GM23338 (cell line): ENCODE measurements around the gene STRA8. TPM values are rescaled to one million over a fixed set of nuclear protein-coding genes. Genes with fewer than 3 reads are reported as not detected.

Experiments
- ATAC-seq: fragments of 200-7000 bp; cut with Tn5 transposase; 3 replicates; pipeline ENCODE4 v1.9.1; 2020
- DNase-seq: peaks from one replicate; pipeline ENCODE4 v3.0.0-alpha.2; 2015; ENCODE audit warnings: low spot score
- H2AFZ ChIP-seq: fragments of 200-600 bp; sonication (generic); 2 replicates; pipeline ENCODE4 v1.8.0; 2016; ENCODE audit warnings: antibody characterized with exemption, mild to moderate bottlenecking, moderate library complexity
- H3F3A ChIP-seq: fragments of 200-600 bp; sonication (generic); replicated peaks from 2 replicates; pipeline ENCODE4 v1.8.0; 2017; ENCODE audit warnings: antibody characterized with exemption, mixed run types, low read depth
- H3K27ac ChIP-seq: fragments of 200-600 bp; sonication (generic); 2 replicates; pipeline ENCODE4 v1.6.1; 2016; ENCODE audit warnings: low read depth
- H3K27me3 ChIP-seq: fragments of 200-600 bp; sonication (generic); 2 replicates; pipeline ENCODE4 v1.8.0; 2016; ENCODE audit warnings: mild to moderate bottlenecking, mixed run types, moderate library complexity; ENCODE audit not compliant: insufficient read depth
- H3K36me3 ChIP-seq: fragments of 200-600 bp; sonication (generic); 2 replicates; pipeline ENCODE4 v1.8.0; 2016; ENCODE audit warnings: mild to moderate bottlenecking; ENCODE audit not compliant: insufficient read depth
- H3K4me1 ChIP-seq: fragments of 200-600 bp; sonication (generic); 2 replicates; pipeline ENCODE4 v1.8.0; 2016; ENCODE audit warnings: mild to moderate bottlenecking, moderate library complexity; ENCODE audit not compliant: insufficient read depth
- H3K4me2 ChIP-seq: fragments of 200-600 bp; sonication (generic); 2 replicates; pipeline ENCODE4 v1.7.1; 2017; ENCODE audit warnings: mixed run types
- H3K4me3 ChIP-seq: fragments of 200-600 bp; sonication (generic); 2 replicates; pipeline ENCODE4 v1.6.1; 2016; ENCODE audit warnings: mixed run types
- H3K79me2 ChIP-seq: fragments of 200-600 bp; sonication (generic); replicated peaks from 2 replicates; pipeline ENCODE4 v1.8.0; 2017; ENCODE audit warnings: mild to moderate bottlenecking; ENCODE audit not compliant: insufficient read depth
- H3K9me2 ChIP-seq: fragments of 200-600 bp; sonication (generic); 2 replicates; pipeline ENCODE4 v1.8.0; 2017; ENCODE audit not compliant: insufficient read depth
- H4K20me1 ChIP-seq: fragments of 200-600 bp; sonication (generic); replicated peaks from 2 replicates; pipeline ENCODE4 v1.8.0; 2017; ENCODE audit warnings: mild to moderate bottlenecking; ENCODE audit not compliant: insufficient read depth
- H3K27ac Mint-ChIP-seq: 2 replicates; pipeline ENCODE4 v1.8.0; 2020; ENCODE audit warnings: inconsistent platforms, mild to moderate bottlenecking, moderate library complexity, mixed read lengths
- H3K27me3 Mint-ChIP-seq: 3 replicates; pipeline ENCODE4 v1.8.0; 2022; ENCODE audit warnings: low read depth, mild to moderate bottlenecking, moderate library complexity, mixed read lengths, inconsistent platforms; ENCODE audit not compliant: insufficient read depth, poor library complexity
- H3K36me3 Mint-ChIP-seq: 3 replicates; pipeline ENCODE4 v1.8.0; 2021; ENCODE audit warnings: low read depth, mild to moderate bottlenecking, inconsistent platforms, moderate library complexity, mixed read lengths
- H3K4me1 Mint-ChIP-seq: 3 replicates; pipeline ENCODE4 v1.8.0; 2020; ENCODE audit warnings: mild to moderate bottlenecking, inconsistent platforms, mixed read lengths
- H3K4me3 Mint-ChIP-seq: 3 replicates; pipeline ENCODE4 v1.8.0; 2021; ENCODE audit warnings: moderate library complexity, mild to moderate bottlenecking, inconsistent platforms, mixed read lengths
- H3K9me3 Mint-ChIP-seq: 3 replicates; pipeline ENCODE4 v1.8.0; 2020; ENCODE audit warnings: moderate library complexity, mild to moderate bottlenecking, inconsistent platforms, mixed read lengths
- CREB1 ChIP-seq: fragments of 250-450 bp; sonication (Bioruptor Pico); IDR thresholded peaks from 2 replicates; pipeline ENCODE4 v1.5.0; 2020; ENCODE audit warnings: low read depth, mild to moderate bottlenecking, moderate library complexity
- CTCF ChIP-seq, 2 experiments: fragments of 200-600 bp in 1 of 2; sonication (generic) in 1 of 2; conservative IDR thresholded peaks; 2 replicates each; pipeline versions ENCODE4 v1.5.1 to v1.6.1; 2016 to 2017; ENCODE audit warnings: antibody characterized with exemption in 2 of 2, low read depth in 2 of 2, mild to moderate bottlenecking in 2 of 2, moderate library complexity in 1 of 2
- ETS1 ChIP-seq: IDR thresholded peaks from 2 replicates; pipeline ENCODE4 v1.6.1; 2016; ENCODE audit warnings: antibody characterized with exemption
- EZH2 ChIP-seq: fragments of 200-600 bp; sonication (generic); IDR thresholded peaks from one replicate; pipeline ENCODE4 v1.8.0; 2017; ENCODE audit warnings: antibody characterized with exemption, mild to moderate bottlenecking, low read depth; ENCODE audit not compliant: unreplicated experiment
- EZH2phosphoT487 ChIP-seq: fragments of 200-600 bp; sonication (generic); IDR thresholded peaks from one replicate; pipeline ENCODE4 v1.8.1; 2018; ENCODE audit warnings: antibody characterized with exemption; ENCODE audit not compliant: unreplicated experiment
- JUNB ChIP-seq: IDR thresholded peaks from one replicate; pipeline ENCODE4 v1.6.1; 2016; ENCODE audit warnings: antibody characterized with exemption; ENCODE audit not compliant: unreplicated experiment
- NANOG ChIP-seq: IDR thresholded peaks from 2 replicates; pipeline ENCODE4 v1.6.1; 2016; ENCODE audit warnings: antibody characterized with exemption, borderline replicate concordance
- POLR2AphosphoS5 ChIP-seq: IDR thresholded peaks from 2 replicates; pipeline ENCODE4 v1.6.1; 2016; ENCODE audit warnings: antibody characterized with exemption, low read depth
- REST ChIP-seq: IDR thresholded peaks from one replicate; pipeline ENCODE4 v1.6.1; 2018; ENCODE audit warnings: antibody characterized with exemption; ENCODE audit not compliant: unreplicated experiment
- STAT1 ChIP-seq: IDR thresholded peaks from one replicate; pipeline ENCODE4 v1.6.1; 2016; ENCODE audit warnings: antibody characterized with exemption; ENCODE audit not compliant: unreplicated experiment
- ZNF114 ChIP-seq: fragments of 250-450 bp; sonication (Bioruptor Pico); IDR thresholded peaks from 2 replicates; pipeline ENCODE4 v1.5.0; 2020; ENCODE audit warnings: mild to moderate bottlenecking, moderate library complexity
- ZNF331 ChIP-seq: fragments of 250-450 bp; sonication (Bioruptor Pico); IDR thresholded peaks from 2 replicates; pipeline ENCODE4 v1.5.0; 2020; ENCODE audit warnings: low read depth, mild to moderate bottlenecking, moderate library complexity
- ZNF462 ChIP-seq: fragments of 250-450 bp; sonication (Bioruptor Pico); IDR thresholded peaks from 2 replicates; pipeline ENCODE4 v1.5.0; 2020; ENCODE audit warnings: mild to moderate bottlenecking, moderate library complexity
- polyA plus RNA-seq: library from polyadenylated mRNA; unstranded; fragments of >200 nt; fragmentation: Nextera tagmentation; extraction: Ambion mirVana; gene quantifications from 2 replicates; pipeline ENCODE4 v1.2.1, GENCODE V29; 2016
- total RNA-seq: library from RNA; depleted of rRNA; stranded (reverse); fragments of >200 nt; shearing (Covaris generic); gene quantifications from 2 replicates; pipeline ENCODE4 v1.2.3, GENCODE V29; 2014

The STRA8 gene
- total and polyA plus RNA-seq, 2 experiments from 2014 or later: not detected

- H3K27me3 ChIP-seq: no peaks in the 10 kb centered on the region
- no peaks in the 10 kb centered on the region for H4K20me1 ChIP-seq
- H3K36me3 ChIP-seq: no peaks in the 10 kb centered on the region
- Mint-ChIP-seq H3K4me3 (no peak overlapping the region), H3K4me1 (peaks cover 17% of the 10 kb centered on the region), H3K27me3 (peaks cover 2% of the 10 kb centered on the region), H3K36me3 (peaks cover 5% of the 10 kb centered on the region), H3K9me3 (no peaks in the 10 kb centered on the region), H3K27ac (no peak overlapping the region)
- TF ChIP-seq EZH2phosphoT487 (no peak), STAT1 (no peak), ETS1 (no peak), REST (no peak), JUNB (no peak), ZNF331 (CRISPR knock-in tag) (no peak), NANOG (no peak), CTCF (conservative IDR thresholded peaks at IDR 0.05; ENCODE audit: low read depth in 2 of 2) (no peak), ZNF114 (CRISPR knock-in tag) (no peak), POLR2AphosphoS5 (no peak), EZH2 (no peak), CREB1 (no peak), ZNF462 (CRISPR knock-in tag) (no peak)
- H3K4me2 ChIP-seq: no peak overlapping the region
- no peaks in the 10 kb centered on the region for H3F3A ChIP-seq
- no peak overlapping the region for H3K27ac ChIP-seq
- H3K9me2 ChIP-seq: no peaks in the 10 kb centered on the region
- no peak overlapping the region for H2AFZ ChIP-seq
- H3K4me3 ChIP-seq: no peak overlapping the region
- DNase-seq (no peak), ATAC-seq (no peak)
- peaks cover 10% of the 10 kb centered on the region; the same call in 1 of the 2 replicates for H3K4me1 ChIP-seq
- no peaks in the 10 kb centered on the region for H3K79me2 ChIP-seq
These were observed 32.3 kb upstream of the STRA8 start for GRCh38 chr7:135201350-135201749.
